HFF-Myc (cell line): ENCODE results near the gene SPAG6.
A peak's percentile ranks its signal among the peaks of the same experiment; 100 is the strongest.

ENCODE experiments used
- DNase-seq: peaks from one replicate; pipeline ENCODE4 v3.0.0-alpha.2; 2011; ENCODE audit warnings: low read depth; ENCODE audit errors: extremely low read depth
- H3K4me3 ChIP-seq: replicated peaks from 2 replicates; pipeline ENCODE4 v1.5.1; 2011; ENCODE audit warnings: low read depth, mild to moderate bottlenecking, control low read depth, low read length
- CTCF ChIP-seq: IDR thresholded peaks from 2 replicates; pipeline ENCODE4 v1.5.1; 2012; ENCODE audit warnings: mild to moderate bottlenecking, low read depth, low read length, control low read depth; ENCODE audit errors: missing control alignments

SPAG6 gene

GRCh38 chr10:22329150-22329549, 16.1 kb upstream of the SPAG6 start:
- DNase-seq: no peak
- H3K4me3 ChIP-seq: no peak overlapping the region
- no peak for TF ChIP-seq CTCF

- DNase-seq: no peak
- H3K4me3 ChIP-seq: no peak overlapping the region
- no peak for TF ChIP-seq CTCF
These were observed 13.1 kb upstream of the SPAG6 start for GRCh38 chr10:22332116-22332692.

- no peak for TF ChIP-seq CTCF
- DNase-seq: no peak
- H3K4me3 ChIP-seq: no peak overlapping the region
These were observed 11.9 kb upstream of the SPAG6 start for GRCh38 chr10:22333167-22333974.

- DNase-seq: no peak
- TF ChIP-seq CTCF: no peak
- no peak overlapping the region for H3K4me3 ChIP-seq
These were observed 11.4 kb upstream of the SPAG6 start for GRCh38 chr10:22333975-22334282.

GRCh38 chr10:22334414-22335172, 10.7 kb upstream of the SPAG6 start:
- H3K4me3 ChIP-seq: peak overlapping the region; percentile 35
- no peak for TF ChIP-seq CTCF
- DNase-seq: no peak

GRCh38 chr10:22335173-22335933, 9.9 kb upstream of the SPAG6 start:
- DNase-seq: no peak
- no peak for TF ChIP-seq CTCF
- H3K4me3 ChIP-seq: peak overlapping the region; percentile 35
